B cell (primary cell): Measurements from ENCODE around the gene RPP38. TPM values are rescaled to one million over a fixed set of nuclear protein-coding genes. Genes with fewer than 3 reads are reported as not detected.

Experiments
- ATAC-seq: fragments of 200-7000 bp; cut with Tn5 transposase; one replicate; pipeline ENCODE4 v1.10.0; 2021; ENCODE audit warnings: low read depth, mild to moderate bottlenecking, moderate number of reproducible peaks, moderate library complexity
- CTCF ChIA-PET: fragments of 350-600 bp; sonication (Branson Sonifier 250); formaldehyde crosslinking; loops from one replicate; lab custom pipeline; 2021; ENCODE audit warnings: antibody characterized with exemption, inconsistent platforms; lab: Charles Lee
- POLR2A ChIA-PET: fragments of 350-600 bp; sonication (Branson Sonifier 250); formaldehyde crosslinking; loops from one replicate; lab custom pipeline; 2021; ENCODE audit warnings: antibody characterized with exemption; lab: Charles Lee
- DNase-seq: peaks from one replicate; pipeline ENCODE4 v3.0.0; 2013
- H2AFZ ChIP-seq: 2 replicates; pipeline ENCODE4 v1.6.1; 2012; ENCODE audit warnings: mild to moderate bottlenecking, low read depth, low read length; ENCODE audit not compliant: insufficient read depth, poor library complexity, severe bottlenecking
- H3K27ac ChIP-seq, 2 donors: 1 replicate in 1 of 2; 2 replicates in 1 of 2; pipeline ENCODE4 v1.5.1; 2012 to 2013; ENCODE audit warnings: low read length in 2 of 2, mild to moderate bottlenecking in 2 of 2, moderate library complexity in 1 of 2
- H3K27me3 ChIP-seq, 4 experiments: fragments of 200-600 bp in 1 of 4; sonication (generic) in 1 of 4; replicated peaks in 1 of 4; 1 replicate in 2 of 4; 2 replicates in 2 of 4; pipeline versions ENCODE4 v1.6.1 to v1.7.0; 2013 to 2016; ENCODE audit warnings: low read length in 3 of 4, mild to moderate bottlenecking in 2 of 4, mixed read lengths in 1 of 4, moderate library complexity in 1 of 4; ENCODE audit not compliant: insufficient read depth in 4 of 4, control insufficient read depth in 3 of 4; ENCODE audit errors: control extremely low read depth in 1 of 4
- H3K36me3 ChIP-seq, 2 experiments: replicated peaks in 1 of 2; 1 replicate in 1 of 2; 2 replicates in 1 of 2; pipeline versions ENCODE4 v1.6.1 to v1.7.1; 2013; ENCODE audit warnings: low read length in 1 of 2; ENCODE audit not compliant: insufficient read depth in 2 of 2, control insufficient read depth in 1 of 2; ENCODE audit errors: control extremely low read depth in 1 of 2, extremely low read depth in 1 of 2
- H3K4me1 ChIP-seq, 2 donors: fragments of 200-600 bp in 1 of 2; sonication (generic) in 1 of 2; 1 replicate in 1 of 2; 2 replicates in 1 of 2; pipeline versions ENCODE4 v1.5.1 to v1.6.1; 2013 to 2017; ENCODE audit warnings: low read length in 2 of 2; ENCODE audit not compliant: control insufficient read depth in 2 of 2, insufficient read depth in 2 of 2
- H3K4me2 ChIP-seq: replicated peaks from 2 replicates; pipeline ENCODE3; 2012; ENCODE audit warnings: mild to moderate bottlenecking, low read depth, low read length; ENCODE audit not compliant: poor library complexity, severe bottlenecking
- H3K4me3 ChIP-seq, 5 experiments: fragments of 200-600 bp in 1 of 5; sonication (generic) in 1 of 5; 1 replicate in 3 of 5; 2 replicates in 2 of 5; pipeline versions ENCODE4 v1.5.1 to v1.7.0; 2011 to 2016; ENCODE audit warnings: low read length in 4 of 5, mild to moderate bottlenecking in 4 of 5, low read depth in 2 of 5, control low read depth in 1 of 5, moderate library complexity in 1 of 5; ENCODE audit not compliant: insufficient read depth in 1 of 5; ENCODE audit errors: control extremely low read depth in 1 of 5, extremely low read depth in 1 of 5
- H3K79me2 ChIP-seq: fragments of 200-600 bp; sonication (generic); one replicate; pipeline ENCODE4 v1.6.0; 2016; ENCODE audit warnings: low read length; ENCODE audit not compliant: control insufficient read depth, insufficient read depth
- H3K9ac ChIP-seq: fragments of 200-600 bp; sonication (generic); 2 replicates; pipeline ENCODE4 v1.6.1; 2017; ENCODE audit warnings: mild to moderate bottlenecking, low read length, moderate library complexity
- H3K9me3 ChIP-seq, 3 donors: one replicate each; pipeline versions ENCODE4 v1.6.1 to v1.7.1; 2013; ENCODE audit warnings: low read length in 2 of 3; ENCODE audit not compliant: control insufficient read depth in 2 of 3, insufficient read depth in 1 of 3; ENCODE audit errors: control extremely low read depth in 1 of 3
- H4K20me1 ChIP-seq: 2 replicates; pipeline ENCODE4 v1.6.0; 2012; ENCODE audit warnings: mild to moderate bottlenecking, low read length; ENCODE audit not compliant: insufficient read depth, control insufficient read depth, poor library complexity, severe bottlenecking
- H3K27ac Mint-ChIP-seq: one replicate; pipeline ENCODE4 v1.8.0; 2021; ENCODE audit warnings: mixed read lengths
- H3K27me3 Mint-ChIP-seq: one replicate; pipeline ENCODE4 v1.8.0; 2021; ENCODE audit warnings: mixed read lengths
- H3K4me1 Mint-ChIP-seq: one replicate; pipeline ENCODE4 v1.8.0; 2021; ENCODE audit warnings: mixed read lengths
- H3K4me3 Mint-ChIP-seq: one replicate; pipeline ENCODE4 v1.8.0; 2021; ENCODE audit warnings: mixed read lengths
- H3K9me3 Mint-ChIP-seq: one replicate; pipeline ENCODE4 v1.8.0; 2022; ENCODE audit warnings: mixed read lengths; ENCODE audit not compliant: insufficient read depth
- CTCF ChIP-seq: fragments of 200-600 bp; IDR thresholded peaks from one replicate; pipeline ENCODE4 v1.8.0; 2022; ENCODE audit warnings: antibody characterized with exemption, mild to moderate bottlenecking
- EZH2 ChIP-seq: IDR thresholded peaks from 2 replicates; pipeline ENCODE4 v1.6.1; 2012; ENCODE audit warnings: borderline replicate concordance, low read depth, mild to moderate bottlenecking, moderate library complexity, low read length; ENCODE audit not compliant: insufficient read depth, poor library complexity, severe bottlenecking
- WGBS: methylation state at CpG from one replicate; pipeline ENCODE4 v1.1.5; 2013; ENCODE audit warnings: missing lambda C conversion rate; ENCODE audit not compliant: insufficient coverage; 5-methylcytosine and 5-hydroxymethylcytosine counted together
- intact Hi-C: fragments of 100-400 bp; cut with micrococcal nuclease; formaldehyde crosslinking; loops from one replicate; pipeline ENCODE4 v1.10.0; 2022
- polyA plus RNA-seq: library from polyadenylated mRNA; depleted of rRNA; stranded (reverse); fragments of >200 nt; gene quantifications from 2 replicates; pipeline ENCODE4 v1.2.3, GENCODE V29; 2012
- total RNA-seq, 2 donors: library from RNA; stranded (reverse); fragments of 120-200 nt in 1 of 2; gene quantifications; 1 replicate in 1 of 2; 2 replicates in 1 of 2; pipeline versions ENCODE4 v1.2.3 to v1.2.4, GENCODE V29; 2013 to 2022

The RPP38 gene
- total and polyA plus RNA-seq, 2 donors (not counting 1 experiment from before 2014, with no cell fraction given): 12.7 to 24.8 TPM

- ATAC-seq (no peak), DNase-seq (no peak)
- Mint-ChIP-seq H3K4me3 (no peak overlapping the region), H3K27ac (no peak overlapping the region), H3K9me3 (peaks cover 10% of the 10 kb centered on the region), H3K27me3 (peaks cover 36% of the 10 kb centered on the region), H3K4me1 (no peaks in the 10 kb centered on the region)
- Histone ChIP-seq H3K9ac (no peak overlapping the region), H3K9me3 (peaks cover 0 to 7% (median 5%) of the 10 kb centered on the region in 3 donors), H3K4me2 (no peak overlapping the region), H3K36me3 (no peaks in the 10 kb centered on the region), H3K4me3 (no peak overlapping the region), H3K79me2 (no peaks in the 10 kb centered on the region), H3K4me1 (no peaks in the 10 kb centered on the region), H4K20me1 (no peaks in the 10 kb centered on the region), H3K27me3 (peaks cover 0 to 6% (median 2%) of the 10 kb centered on the region in 4 experiments), H2AFZ (no peak overlapping the region), H3K27ac (no peak overlapping the region)
- ChIA-PET POLR2A (no interaction called here), CTCF (no interaction called here)
- no peak for TF ChIP-seq EZH2
- no peak for TF ChIP-seq CTCF
- intact Hi-C loops: no loop called here
- no CpG with 5 or more reads among the region's 1 CpG for WGBS
These were observed 38.5 kb upstream of the RPP38 start for GRCh38 chr10:15058689-15059088.

DNA sequence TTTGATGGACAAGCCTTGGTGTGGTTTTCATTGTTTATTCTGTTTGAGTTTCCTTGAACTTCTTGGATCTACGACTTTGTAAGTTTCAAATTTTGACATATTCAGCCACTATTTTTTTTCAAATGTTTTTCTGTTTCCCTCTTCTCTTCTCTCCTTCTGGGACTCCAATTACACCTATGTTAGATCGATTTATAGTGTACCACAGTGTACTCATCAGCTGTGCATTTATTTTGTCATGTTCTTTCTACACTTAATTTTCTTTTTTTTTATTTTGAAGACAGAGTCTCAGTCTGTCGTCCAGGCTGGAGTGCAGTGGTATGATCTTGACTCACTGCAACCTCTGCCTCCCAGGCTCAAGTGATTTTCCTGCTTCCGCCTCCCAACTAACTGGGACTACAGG, 37.2 kb upstream of the RPP38 start:
- Histone ChIP-seq H3K27me3 (peaks cover 0 to 10% (median 2%) of the 10 kb centered on the region in 4 experiments), H3K4me3 (no peak overlapping the region), H3K79me2 (no peaks in the 10 kb centered on the region), H3K4me1 (no peaks in the 10 kb centered on the region), H3K4me2 (no peak overlapping the region), H2AFZ (no peak overlapping the region), H3K36me3 (no peaks in the 10 kb centered on the region), H3K9me3 (peaks cover 0 to 7% (median 5%) of the 10 kb centered on the region in 3 donors), H3K27ac (no peak overlapping the region), H4K20me1 (no peaks in the 10 kb centered on the region), H3K9ac (no peak overlapping the region)
- no peak for ATAC-seq
- Mint-ChIP-seq H3K9me3 (peaks cover 10% of the 10 kb centered on the region), H3K27ac (no peak overlapping the region), H3K4me3 (no peak overlapping the region), H3K27me3 (peaks cover 39% of the 10 kb centered on the region), H3K4me1 (no peaks in the 10 kb centered on the region)
- no peak for DNase-seq
- intact Hi-C loops: no loop called here
- POLR2A ChIA-PET: no interaction called here
- CTCF ChIA-PET: no interaction called here
- TF ChIP-seq CTCF (no peak), EZH2 (no peak)
- WGBS: no CpG with 5 or more reads among the region's 4 CpGs
